Measurements from ENCODE around the gene TCF21. TPM values are rescaled to one million over a fixed set of nuclear protein-coding genes. Genes with fewer than 3 reads are reported as not detected.

TCF21 gene
- total and polyA plus RNA-seq, 12 donors: 2.3 to 15.1 (median 3.3) TPM

DNA sequence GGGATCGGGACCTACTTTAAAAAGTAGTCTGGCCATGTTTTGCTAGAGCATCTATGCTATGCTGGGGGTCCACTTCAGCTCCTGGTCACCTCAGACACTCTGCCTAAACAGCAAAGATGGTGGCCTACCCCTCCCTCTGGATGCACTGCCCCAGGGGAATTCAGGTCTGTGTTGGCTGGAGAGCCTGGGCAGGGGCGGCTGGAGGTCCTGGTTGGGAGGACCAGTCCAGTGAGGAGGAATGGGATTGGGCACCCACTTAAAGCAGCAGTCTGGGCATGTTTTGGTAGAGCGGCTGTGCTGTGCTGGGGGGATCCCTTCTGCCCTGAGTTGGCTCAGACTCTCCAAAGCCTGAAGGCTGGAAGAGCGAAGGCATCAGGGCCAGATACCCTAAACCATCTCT, 23.2 kb upstream of the TCF21 start:
- H3K4me3 ChIP-seq: no peak overlapping the region
- 85 to 97% (median 89%) methylated on average over 2 to 4 of the region's 4 CpGs for WGBS, 4 donors
- H3K27ac ChIP-seq: no peak overlapping the region
- no peaks in the 10 kb centered on the region for H3K27me3 ChIP-seq
- H3K4me1 ChIP-seq (replicated peaks in 1 of 2): no peaks in the 10 kb centered on the region
- TF ChIP-seq, protein P1, sequence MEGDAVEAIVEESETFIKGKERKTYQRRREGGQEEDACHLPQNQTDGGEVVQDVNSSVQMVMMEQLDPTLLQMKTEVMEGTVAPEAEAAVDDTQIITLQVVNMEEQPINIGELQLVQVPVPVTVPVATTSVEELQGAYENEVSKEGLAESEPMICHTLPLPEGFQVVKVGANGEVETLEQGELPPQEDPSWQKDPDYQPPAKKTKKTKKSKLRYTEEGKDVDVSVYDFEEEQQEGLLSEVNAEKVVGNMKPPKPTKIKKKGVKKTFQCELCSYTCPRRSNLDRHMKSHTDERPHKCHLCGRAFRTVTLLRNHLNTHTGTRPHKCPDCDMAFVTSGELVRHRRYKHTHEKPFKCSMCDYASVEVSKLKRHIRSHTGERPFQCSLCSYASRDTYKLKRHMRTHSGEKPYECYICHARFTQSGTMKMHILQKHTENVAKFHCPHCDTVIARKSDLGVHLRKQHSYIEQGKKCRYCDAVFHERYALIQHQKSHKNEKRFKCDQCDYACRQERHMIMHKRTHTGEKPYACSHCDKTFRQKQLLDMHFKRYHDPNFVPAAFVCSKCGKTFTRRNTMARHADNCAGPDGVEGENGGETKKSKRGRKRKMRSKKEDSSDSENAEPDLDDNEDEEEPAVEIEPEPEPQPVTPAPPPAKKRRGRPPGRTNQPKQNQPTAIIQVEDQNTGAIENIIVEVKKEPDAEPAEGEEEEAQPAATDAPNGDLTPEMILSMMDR (IDR thresholded peaks at IDR 0.05): no peak
- no peak for TF ChIP-seq POLR2A (IDR thresholded peaks at IDR 0.05)
- intact Hi-C loops (cut with DNase I): no loop called here
- peaks cover 0 to 8% (median 5%) of the 10 kb centered on the region in 3 donors for H3K9me3 ChIP-seq (replicated peaks in 1 of 3)
- no peak for DNase-seq
- H3K36me3 ChIP-seq (replicated peaks in 1 of 2): no peaks in the 10 kb centered on the region

DNA sequence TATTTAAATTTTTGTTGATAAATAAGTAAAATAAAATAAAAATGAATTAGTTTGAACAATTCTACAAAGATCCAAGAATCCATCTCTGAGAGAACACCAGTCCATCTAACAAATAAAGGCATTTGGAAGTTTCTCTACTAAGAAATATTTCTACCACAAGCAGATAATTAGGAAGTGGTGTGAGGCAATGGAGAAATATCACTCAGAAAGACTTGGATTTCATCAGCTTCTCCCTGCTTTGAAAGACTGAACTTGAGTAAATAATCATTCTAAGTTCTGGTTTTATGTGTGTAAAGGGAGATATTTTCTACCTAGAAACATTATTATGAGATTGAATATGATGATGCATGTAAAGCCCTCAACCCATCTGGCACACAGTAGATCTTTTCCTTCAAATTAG, 17.8 kb upstream of the TCF21 start:
- intact Hi-C loops (cut with DNase I): no loop called here
- H3K27ac ChIP-seq: no peak overlapping the region
- H3K4me1 ChIP-seq (replicated peaks in 1 of 2): no peaks in the 10 kb centered on the region
- no peak for DNase-seq
- H3K36me3 ChIP-seq (replicated peaks in 1 of 2): no peaks in the 10 kb centered on the region
- H3K4me3 ChIP-seq: no peak overlapping the region
- no peak for TF ChIP-seq POLR2A (IDR thresholded peaks at IDR 0.05)
- TF ChIP-seq, protein P1 (IDR thresholded peaks at IDR 0.05): no peak
- no peaks in the 10 kb centered on the region for H3K9me3 ChIP-seq (replicated peaks in 1 of 3)
- H3K27me3 ChIP-seq: peaks cover 7% of the 10 kb centered on the region

- H3K9me3 ChIP-seq (replicated peaks in 1 of 3): no peaks in the 10 kb centered on the region
- H3K27ac ChIP-seq: no peak overlapping the region
- H3K4me1 ChIP-seq (replicated peaks in 1 of 2): no peaks in the 10 kb centered on the region
- H3K4me3 ChIP-seq: no peak overlapping the region
- no peak for DNase-seq
- H3K27me3 ChIP-seq: peaks cover 7% of the 10 kb centered on the region
- TF ChIP-seq, protein P1 (IDR thresholded peaks at IDR 0.05): no peak
- 60 to 70% (median 66%) methylated on average over 5 of the region's 5 CpGs for WGBS, 4 donors
- intact Hi-C loops (cut with DNase I): no loop called here
- H3K36me3 ChIP-seq (replicated peaks in 1 of 2): no peaks in the 10 kb centered on the region
Measured at GRCh38 chr6:133873538-133873937, 15.4 kb upstream of the TCF21 start.

- H3K4me1 ChIP-seq (replicated peaks in 1 of 2): no peaks in the 10 kb centered on the region
- DNase-seq: no peak
- no peaks in the 10 kb centered on the region for H3K9me3 ChIP-seq (replicated peaks in 1 of 3)
- WGBS, 4 donors: 44 to 65% (median 57%) methylated on average over 5 of the region's 5 CpGs
- H3K27me3 ChIP-seq: peaks cover 10% of the 10 kb centered on the region
- no peak overlapping the region for H3K27ac ChIP-seq
- no peak overlapping the region for H3K4me3 ChIP-seq
- intact Hi-C loops (cut with DNase I): no loop called here
- TF ChIP-seq, protein P1 (IDR thresholded peaks at IDR 0.05): no peak
- no peak for TF ChIP-seq POLR2A (IDR thresholded peaks at IDR 0.05)
- H3K36me3 ChIP-seq (replicated peaks in 1 of 2): no peaks in the 10 kb centered on the region
Measured at GRCh38 chr6:133877116-133877515, 11.8 kb upstream of the TCF21 start.

All from adrenal gland (tissue), 12 donors.